ENCODE results near the gene PALD1.

DNA sequence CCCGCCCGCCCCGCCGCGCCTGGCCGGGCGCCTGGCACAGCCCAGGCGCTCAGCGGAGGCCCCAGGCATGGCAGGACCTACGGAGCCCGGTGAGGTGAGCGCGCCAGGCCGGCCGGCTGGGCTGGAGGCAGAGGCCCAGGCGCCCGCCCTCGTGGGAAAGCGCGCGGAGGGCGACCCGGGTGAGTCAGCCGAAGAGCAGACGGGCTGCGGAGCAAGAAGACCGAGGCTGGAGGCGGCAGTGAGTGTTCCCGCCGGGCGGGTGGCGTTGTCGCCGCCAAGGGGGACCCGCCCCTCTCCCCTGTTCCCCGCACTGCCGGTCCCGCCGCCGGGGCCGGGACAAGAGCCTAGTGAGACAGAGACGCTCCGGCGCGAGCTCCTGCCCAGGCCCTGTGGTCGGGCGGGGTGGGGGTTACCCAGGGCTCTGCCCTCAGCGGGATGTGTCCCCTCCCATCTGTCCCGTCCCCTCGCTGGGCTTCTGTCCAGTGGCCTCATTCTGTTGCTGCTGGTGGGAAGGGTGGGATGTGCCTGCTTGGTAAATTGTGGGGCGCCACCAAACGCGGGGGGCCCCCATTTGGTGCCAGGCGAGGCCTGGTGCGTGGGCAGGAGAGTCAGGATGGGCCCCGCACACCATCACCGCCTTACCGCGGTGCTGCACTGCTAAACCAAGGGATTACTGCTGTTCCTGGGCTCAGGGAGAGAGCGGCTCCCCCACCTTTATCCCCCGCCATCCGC is 20.1 kb upstream of the PALD1 start:
- no peak for TF ChIP-seq EZH2 (IDR thresholded peaks at IDR 0.05; ENCODE audit: insufficient read depth, low read length)
- TF ChIP-seq, protein P1, sequence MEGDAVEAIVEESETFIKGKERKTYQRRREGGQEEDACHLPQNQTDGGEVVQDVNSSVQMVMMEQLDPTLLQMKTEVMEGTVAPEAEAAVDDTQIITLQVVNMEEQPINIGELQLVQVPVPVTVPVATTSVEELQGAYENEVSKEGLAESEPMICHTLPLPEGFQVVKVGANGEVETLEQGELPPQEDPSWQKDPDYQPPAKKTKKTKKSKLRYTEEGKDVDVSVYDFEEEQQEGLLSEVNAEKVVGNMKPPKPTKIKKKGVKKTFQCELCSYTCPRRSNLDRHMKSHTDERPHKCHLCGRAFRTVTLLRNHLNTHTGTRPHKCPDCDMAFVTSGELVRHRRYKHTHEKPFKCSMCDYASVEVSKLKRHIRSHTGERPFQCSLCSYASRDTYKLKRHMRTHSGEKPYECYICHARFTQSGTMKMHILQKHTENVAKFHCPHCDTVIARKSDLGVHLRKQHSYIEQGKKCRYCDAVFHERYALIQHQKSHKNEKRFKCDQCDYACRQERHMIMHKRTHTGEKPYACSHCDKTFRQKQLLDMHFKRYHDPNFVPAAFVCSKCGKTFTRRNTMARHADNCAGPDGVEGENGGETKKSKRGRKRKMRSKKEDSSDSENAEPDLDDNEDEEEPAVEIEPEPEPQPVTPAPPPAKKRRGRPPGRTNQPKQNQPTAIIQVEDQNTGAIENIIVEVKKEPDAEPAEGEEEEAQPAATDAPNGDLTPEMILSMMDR (IDR thresholded peaks at IDR 0.05; ENCODE audit: insufficient read depth, low read depth, low read length) = no peak
